ENCODE data around the gene GFRAL.
"Not testable (repeated sequence)": the region's sequence is repeated elsewhere in the genome, so short reads cannot be mapped to it uniquely, and the experiment has no call there.

GFRAL gene, protein sequence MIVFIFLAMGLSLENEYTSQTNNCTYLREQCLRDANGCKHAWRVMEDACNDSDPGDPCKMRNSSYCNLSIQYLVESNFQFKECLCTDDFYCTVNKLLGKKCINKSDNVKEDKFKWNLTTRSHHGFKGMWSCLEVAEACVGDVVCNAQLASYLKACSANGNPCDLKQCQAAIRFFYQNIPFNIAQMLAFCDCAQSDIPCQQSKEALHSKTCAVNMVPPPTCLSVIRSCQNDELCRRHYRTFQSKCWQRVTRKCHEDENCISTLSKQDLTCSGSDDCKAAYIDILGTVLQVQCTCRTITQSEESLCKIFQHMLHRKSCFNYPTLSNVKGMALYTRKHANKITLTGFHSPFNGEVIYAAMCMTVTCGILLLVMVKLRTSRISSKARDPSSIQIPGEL

DNA sequence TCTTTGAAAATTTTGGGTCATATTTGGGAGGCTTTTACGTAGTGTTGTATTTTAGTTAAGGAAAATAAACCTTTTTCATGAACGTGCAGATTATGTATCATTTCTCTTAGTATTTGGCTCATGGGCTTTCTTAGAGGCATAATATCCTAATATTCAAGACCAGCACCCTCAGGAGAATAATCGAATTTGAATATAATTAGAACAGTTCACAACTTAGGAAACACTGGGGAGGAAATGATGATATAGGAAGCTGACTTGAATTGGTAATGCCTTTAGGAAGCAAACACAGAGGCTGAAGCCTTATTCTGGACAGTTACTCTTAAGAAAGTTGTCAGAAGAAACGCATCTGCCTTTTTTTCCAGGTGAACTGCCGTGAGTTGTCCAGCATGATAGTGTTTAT is at the start of gene GFRAL:
Gene GFRAL, plus strand, starts transcription at position 301 of the 400 bp plus-strand sequence. Its CDS starts 86 bp downstream, at position 387.
- DNase-seq (ENCODE audit: low read depth) = no peak

DNA sequence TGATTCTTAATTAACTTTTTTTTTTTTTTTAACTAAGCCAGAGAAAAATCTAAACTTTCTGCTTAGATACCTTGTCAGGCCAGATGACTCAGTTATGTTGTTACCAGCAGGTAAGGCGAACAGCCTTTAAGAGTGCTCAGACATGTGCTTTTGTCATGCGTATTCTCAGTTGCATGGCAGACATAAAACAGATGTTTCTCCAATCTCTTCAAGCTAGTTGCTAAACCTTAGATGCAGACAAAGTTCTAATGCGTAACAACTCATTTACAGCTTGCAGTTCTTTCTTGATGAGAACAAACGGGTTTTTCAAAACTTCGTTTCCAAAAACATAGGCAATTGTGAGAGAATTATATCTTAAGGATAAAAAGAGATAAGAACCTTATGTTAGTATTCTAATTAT is 49.6 kb upstream of the GFRAL start:
- DNase-seq (ENCODE audit: low read depth) = no peak

DNA sequence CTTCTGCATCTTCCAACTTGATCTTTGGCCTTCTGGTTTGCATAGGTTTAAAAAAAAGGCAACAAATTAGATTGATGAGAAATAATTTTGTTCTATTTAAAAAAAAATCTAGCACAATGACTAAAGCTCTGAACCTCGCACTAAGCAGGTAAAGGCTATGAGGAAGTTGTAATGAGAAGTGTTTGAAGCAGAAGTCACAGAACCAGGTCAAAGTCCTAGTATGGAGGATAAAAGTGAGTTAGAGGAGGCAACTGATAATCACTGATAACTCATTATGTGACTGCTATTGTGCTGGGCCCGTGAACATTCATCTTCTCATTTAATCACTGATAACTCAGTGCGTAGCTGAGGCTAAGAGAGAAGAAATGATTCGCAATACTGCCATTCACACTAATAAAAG is 46.1 kb upstream of the GFRAL start:
- DNase-seq (ENCODE audit: low read depth) = no peak

DNA sequence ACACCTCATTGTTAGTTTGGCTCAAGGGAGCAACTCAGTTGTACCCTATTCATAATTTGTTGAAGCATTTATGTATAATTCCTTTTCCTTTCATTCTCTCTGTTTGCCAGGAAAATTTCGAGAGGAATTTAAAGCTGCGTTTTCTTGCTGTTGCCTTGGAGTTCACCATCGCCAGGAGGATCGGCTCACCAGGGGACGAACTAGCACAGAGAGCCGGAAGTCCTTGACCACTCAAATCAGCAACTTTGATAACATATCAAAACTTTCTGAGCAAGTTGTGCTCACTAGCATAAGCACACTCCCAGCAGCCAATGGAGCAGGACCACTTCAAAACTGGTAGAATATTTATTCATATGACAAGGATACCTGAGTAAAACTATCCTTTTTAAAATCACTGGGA is 45.2 kb upstream of the GFRAL start:
- DNase-seq (ENCODE audit: low read depth) = no peak

DNA sequence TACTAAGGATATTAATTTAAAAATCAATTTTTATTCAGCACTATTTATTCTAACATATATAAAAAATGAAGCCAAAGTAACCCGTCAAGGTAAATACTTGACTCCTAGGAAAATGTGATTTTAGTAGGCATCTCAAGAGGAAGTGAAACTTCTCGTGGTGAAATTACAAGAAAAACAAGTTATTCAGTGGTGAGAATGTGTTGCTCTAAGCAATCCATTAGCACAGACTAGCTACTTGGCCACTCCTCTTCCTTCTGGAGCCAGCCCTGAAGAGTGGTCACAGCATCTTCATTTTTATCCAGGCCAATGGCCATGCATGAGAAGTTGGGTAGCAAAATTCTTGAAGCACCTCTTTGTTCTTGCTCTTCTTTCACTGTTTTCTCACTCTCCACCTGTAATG is 40.4 kb upstream of the GFRAL start:
- DNase-seq (ENCODE audit: low read depth) = no peak

DNA sequence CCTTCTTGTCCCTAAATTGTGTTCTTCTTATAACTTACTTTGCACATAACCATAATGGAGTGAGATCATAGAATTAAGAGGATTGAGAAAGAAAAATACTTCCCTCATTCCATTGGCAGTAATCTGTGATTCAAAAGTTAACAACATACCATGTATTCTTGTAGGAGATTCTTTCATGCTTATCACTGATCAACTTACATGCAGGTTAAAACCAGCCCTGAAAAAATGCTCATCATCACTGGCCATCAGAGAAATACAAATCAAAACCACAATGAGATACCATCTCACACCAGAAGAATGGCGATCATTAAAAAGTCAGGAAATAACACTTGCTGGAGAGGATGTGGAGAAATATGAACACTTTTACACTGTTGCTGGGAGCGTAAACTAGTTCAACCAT is 36.5 kb upstream of the GFRAL start:
- no peak for DNase-seq (ENCODE audit: low read depth)

DNA sequence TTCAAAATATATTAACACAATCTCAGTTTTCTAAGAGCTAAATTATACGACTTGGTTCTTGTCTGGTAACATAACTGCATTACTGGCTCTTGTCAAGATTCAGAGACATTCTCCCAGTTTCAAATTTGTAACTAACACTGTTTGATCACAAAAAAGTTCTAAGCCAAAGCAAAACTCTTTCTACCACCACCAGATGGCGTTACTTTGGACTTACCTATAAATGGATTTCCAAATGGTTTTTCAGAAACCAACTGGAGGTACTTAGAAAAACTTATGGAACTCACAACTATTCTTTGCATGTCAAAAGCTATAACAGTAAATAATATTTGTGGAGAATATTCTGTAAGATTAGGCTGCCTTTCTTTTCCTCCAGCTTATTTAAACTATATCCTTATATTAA is 34.2 kb upstream of the GFRAL start:
- no peak for DNase-seq (ENCODE audit: low read depth)

DNA sequence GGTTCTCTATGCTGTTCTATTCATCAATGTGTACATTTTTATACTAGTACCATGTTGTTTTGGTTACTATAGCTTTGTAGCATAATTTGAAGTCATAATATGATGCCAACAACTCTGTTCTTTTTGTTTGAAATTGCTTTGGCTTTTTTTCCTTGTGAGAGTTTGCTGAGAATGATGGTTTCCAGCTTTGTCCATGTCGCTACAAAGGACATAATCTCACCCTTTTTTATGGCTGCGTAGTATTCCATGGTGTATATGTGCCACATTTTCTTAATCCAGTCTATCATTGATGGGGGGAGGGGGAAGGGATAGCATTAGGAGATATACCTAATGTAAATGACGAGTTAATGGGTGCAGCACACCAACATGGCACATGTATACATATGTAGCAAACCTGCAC is 30.1 kb upstream of the GFRAL start:
- not testable (repeated sequence) for DNase-seq (ENCODE audit: low read depth)

DNA sequence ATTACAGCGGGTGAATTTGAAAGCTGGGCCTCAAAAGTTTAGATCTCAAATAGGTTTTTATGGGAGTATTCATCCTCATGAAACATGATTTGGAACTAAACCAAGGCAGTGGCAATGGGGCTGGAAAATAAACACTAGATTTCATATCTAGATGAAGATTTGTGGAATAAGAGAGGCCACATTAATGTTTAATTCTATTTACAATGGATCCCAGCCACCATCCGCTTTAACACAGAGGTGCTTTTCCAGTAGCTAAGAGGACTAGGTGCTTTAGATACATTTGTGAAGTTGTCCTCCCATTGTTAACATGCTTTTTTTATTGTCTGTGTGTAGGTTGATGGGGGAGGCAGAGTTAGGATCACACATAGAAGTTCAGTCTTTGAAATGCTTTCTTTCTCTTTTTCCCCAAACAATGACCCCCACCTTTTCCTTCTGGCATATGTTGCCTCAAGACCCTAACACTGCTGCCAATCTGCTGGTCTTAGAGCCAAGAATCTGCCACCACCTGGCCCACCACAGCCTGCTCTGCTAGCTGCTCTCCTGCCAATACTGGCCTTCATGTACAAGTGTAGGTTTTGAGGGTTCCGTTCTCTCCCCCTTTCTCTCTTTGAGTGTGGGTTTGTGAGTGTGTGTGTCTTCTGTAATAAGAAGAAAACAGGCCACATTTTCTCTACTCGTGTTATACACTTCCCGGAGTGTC is 27.8 kb upstream of the GFRAL start:
- no peak for DNase-seq (ENCODE audit: low read depth)

DNA sequence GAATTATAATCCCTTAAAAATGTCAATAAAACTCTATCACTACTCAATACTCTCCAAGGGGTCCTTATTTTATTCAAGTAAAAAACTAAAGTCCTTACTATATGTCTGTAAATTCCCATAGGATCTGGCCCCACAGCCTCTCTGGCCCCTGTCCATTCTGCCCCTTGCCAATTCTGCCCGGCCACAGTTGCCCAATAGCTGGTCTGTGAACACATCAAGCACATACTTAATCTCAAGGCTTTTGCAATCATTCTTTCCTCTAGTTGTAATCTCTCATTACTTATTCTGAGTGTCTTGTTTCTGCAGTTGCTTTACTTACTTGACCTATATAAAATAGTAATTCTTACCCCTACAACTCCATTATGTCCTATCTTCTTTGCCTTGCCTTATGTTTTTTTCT is 22.5 kb upstream of the GFRAL start:
- no peak for DNase-seq (ENCODE audit: low read depth)

DNA sequence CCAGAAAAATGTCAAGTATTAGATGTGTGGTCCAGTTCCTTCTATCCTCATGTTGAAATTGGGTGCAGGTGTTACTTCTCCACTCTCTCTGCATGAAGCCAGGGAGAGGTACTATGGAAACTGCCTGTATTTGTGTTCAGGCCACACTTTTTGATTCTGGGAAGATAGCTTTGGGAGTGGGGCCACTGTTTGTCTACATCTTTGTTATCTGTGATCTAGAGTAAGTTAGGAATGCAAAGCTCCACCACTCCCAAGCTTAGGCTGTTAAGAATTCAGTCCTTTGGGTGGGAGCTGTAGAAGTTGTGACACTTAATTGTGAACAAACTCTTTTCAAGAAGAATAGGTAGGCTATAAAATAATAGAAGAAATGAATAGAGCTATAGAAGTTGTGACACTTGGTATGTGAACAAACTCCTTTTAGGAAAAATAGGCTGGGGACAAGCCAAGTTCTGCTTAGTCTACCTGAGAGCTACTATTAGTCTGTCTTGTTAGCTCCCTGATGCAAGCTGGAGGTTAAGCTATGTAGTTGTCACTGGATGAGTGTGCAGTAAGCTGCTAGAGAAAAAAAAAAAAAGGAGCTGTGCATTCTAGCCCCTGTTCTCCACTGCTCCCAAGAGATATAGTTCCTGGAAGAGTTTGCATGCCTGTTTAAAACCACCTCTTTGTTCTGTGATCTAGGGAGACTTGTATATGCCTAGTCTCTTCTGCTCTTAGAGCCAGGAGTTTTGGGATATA is 7.1 kb upstream of the GFRAL start:
- no peak for DNase-seq (ENCODE audit: low read depth)

DNA sequence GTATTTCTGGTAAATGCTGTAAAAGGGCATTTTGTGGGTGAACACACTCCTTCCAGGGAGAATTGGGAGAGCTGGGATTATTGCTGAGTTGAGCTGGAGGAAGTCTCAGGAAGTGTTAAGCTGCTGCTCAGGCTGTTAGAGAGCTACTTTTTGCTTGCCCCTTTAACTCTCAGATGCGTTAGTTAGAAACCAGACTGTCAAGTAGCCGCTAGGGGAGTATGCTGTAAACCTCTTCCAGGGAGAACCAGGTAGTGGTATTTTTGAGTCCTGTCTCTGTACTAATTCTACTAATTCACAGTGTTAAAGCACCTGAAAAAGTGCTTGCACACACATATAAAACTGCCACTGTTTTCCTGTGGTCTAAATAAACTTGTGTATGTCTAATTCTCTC is 6.6 kb upstream of the GFRAL start:
- DNase-seq (ENCODE audit: low read depth) = no peak

DNA sequence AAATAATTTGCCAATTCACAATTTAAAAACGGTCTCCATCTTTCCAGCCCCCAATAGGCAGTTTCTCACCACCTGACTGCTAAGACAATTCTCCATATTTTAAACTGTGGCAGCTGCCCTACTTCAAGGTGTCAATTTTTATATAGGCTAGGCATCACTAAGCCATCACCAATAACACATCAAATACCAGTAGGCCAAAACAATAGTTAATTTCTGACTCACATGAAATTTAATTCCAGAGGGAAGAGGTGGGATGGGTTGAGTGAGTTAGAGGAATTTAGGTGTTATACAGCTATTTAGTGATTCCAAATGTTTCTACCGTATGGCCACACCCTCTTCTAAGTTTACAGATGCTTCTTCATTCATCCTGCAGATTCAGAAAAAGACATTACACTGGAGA is 49.9 kb downstream of the GFRAL start:
- no peak for DNase-seq (ENCODE audit: low read depth)

DNA sequence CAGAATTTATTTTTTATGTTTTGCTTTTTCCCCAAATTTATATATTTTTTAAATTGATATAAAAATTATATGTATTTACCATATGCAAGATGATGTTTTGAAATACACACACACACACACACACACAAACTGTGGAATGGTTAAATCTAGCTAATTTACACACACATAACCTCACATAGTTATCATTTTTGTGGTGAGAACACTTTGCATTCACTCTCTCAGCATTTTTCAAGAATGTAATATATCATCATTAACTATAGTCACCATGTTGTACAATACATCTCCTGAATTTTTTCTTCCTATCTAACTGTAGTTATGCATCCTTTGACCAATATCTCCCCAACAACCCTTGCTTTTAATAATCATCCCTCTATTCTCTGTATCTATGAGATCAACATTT is 52.2 kb downstream of the GFRAL start:
- DNase-seq (ENCODE audit: low read depth) = no peak

DNA sequence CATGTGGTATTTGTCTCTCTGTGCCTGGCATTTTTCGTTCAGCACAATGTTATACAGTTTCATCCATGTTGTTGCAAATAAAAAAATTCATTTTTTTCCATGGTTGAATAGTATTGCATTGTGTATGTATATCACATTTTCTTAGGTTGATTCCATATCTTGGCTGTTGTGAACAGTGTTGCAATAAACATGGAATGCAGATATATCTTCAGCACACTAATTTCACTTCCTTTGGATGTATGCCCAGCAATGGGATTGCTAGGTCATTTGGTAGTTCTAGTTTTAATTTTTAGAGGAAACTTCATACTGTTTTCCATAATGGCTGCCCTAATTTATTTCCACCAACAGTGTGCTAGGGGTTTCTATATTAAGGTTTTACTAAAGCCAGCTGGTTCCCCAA is 52.6 kb downstream of the GFRAL start:
- no peak for DNase-seq (ENCODE audit: low read depth)

DNA sequence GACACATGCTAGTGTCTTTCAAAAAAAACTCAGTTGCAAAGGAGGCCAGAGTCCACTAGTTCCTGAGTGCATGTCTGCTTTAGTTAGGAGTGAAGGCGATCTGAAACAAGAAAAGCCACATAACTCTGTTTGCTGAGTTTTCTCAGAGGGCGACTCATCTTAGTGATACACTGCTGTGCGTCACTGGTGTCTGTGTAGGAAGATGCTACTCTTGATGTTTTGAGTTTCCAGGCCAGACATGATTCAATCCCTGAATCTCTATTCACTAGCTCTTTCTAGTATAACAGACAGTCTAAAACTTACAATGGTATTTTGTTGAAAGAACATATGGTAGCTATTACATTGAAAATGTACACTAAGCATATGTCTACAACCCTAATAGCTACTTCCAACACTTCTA is 60.9 kb downstream of the GFRAL start:
- no peak for DNase-seq (ENCODE audit: low read depth)

DNA sequence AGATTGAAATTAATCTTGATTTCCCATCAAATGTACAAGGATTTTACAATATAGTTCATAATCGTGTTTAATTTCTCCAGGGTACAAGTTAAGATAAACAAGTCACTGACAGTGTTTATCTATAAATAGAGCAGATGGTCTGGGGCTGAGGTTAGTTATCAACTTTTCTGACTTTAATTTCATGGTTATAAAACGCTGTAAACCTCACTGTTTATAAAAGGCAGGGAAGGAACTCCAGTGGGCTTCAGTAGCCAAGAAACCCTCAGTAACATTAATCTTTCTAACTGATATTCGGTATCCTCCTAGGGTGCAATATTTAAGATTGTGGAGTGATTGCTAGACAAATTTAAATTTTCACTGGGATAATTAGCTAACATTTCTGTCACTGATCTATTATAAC is 68.6 kb downstream of the GFRAL start:
- no peak for DNase-seq (ENCODE audit: low read depth)

DNA sequence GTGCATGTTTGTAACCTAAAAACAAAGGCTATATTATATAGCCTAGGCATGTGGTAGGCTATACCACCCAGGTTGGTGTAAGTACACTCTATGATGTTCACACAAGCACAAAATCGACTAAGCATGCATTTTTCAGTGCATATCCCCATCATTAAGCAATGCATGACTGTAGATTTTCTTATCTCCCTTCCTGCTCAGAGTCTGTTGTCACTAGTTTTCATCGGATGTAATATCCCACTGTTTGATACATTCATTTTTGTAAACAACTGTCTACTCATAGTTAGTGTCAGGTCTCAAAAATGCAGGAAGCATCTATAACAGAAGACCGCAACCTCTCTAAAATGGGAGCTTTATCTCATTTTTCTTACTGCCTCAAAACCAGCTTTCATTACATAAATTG is 70.7 kb downstream of the GFRAL start:
- no peak for DNase-seq (ENCODE audit: low read depth)

DNA sequence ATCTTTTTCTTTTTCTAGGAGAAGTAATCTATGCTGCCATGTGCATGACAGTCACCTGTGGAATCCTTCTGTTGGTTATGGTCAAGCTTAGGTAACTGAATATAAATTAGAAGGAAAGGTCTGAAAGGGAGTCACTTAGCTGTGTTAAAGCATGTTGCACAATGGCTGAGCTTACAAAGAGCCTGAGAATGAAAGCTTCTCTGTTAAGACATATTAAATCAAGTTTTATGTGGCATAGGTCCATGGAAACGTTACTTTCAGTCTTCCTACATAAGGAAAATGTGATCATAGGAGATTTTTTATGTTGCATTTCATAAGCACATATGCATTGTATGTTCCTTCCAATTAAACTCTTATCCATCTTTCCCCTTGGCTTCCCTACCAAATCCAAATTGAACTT is 72.1 kb downstream of the GFRAL start:
- no peak for DNase-seq (ENCODE audit: low read depth)

DNA sequence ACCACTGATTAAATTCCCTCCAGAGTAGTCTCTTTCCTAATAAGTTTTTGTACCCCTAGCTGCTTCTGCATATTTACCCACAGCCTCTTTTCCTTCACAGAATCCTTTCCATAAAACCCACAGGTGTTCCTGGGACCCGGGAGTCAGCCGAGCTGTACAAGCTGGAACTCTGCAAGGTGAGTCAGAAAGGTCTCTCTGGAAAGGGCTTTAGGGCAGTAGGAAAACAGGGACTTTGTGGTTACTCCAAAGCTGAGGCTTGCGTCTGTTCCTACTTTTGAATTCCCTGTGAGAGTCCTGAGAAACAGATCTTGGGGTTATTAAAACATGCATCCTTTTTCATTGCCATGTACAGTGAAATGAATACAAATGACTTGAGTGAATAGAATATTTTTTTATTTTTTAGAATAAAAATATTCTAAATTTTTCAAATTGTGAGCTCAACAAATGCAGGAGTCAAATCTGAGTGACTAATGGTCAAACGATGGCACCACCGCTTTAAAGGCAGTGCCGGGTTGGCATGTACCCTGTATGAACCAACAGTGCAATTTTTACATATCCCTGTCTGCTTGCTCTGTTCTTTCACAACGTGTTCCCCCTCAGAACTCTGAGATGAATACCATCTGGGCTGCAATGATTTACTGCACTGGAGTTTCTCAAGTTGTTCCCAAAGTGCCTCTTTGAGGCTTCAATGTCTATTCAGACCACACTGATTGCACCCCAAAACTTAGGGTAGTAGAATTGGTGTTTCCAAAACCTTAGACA is 78.4 kb downstream of the GFRAL start:
- DNase-seq (ENCODE audit: low read depth) = no peak

DNA sequence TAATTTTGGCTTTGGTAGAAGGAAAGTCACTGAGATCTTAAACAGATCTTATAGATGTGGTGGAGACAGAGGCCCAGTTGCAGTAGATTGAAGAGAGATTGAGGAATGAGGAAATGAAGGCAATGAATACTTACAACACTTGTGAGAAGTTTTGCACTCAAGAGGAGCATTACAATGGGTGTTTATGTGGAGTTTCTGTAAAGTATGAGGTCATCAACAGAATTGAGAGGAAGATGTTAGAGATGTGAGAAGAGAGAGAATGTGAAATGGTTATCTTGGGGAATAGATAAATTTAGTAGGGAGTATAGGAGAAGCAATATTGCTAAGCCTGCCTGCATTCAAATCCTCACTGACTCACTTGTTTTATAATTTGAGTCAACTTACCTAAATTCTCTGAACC is 83.4 kb downstream of the GFRAL start:
- DNase-seq (ENCODE audit: low read depth) = no peak

DNA sequence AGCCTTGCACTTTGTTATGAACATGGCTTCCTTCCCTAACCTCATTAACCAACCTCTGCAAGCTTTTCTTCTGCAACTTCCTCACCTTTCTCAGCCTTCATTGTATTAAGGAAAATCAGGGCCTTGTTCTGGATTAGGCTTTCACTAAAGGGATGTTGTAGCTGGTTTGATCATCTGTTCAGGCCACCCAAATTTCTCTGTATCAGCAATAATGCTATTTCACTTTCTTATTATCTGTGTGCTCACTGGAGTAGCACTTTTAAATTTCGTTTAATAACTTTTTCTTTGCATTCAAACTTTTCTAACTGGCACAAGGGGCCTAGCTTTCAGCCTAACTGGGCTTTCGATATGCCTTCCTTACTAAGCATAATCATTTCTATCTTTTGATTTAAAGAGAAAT is 96.7 kb downstream of the GFRAL start:
- DNase-seq (ENCODE audit: low read depth) = no peak

All from activated T-cell treated with anti-CD3 and anti-CD28 coated beads for 24 hours (primary cell).